Measurements from ENCODE around the gene BRCA2. TPM values are rescaled to one million over a fixed set of nuclear protein-coding genes. Genes with fewer than 3 reads are reported as not detected.
"Not testable (repeated sequence)": the region's sequence is repeated elsewhere in the genome, so short reads cannot be mapped to it uniquely, and the experiment has no call there.

BRCA2 gene
- total RNA-seq, 1 donor from 2014 or later = 14.7 TPM

DNA sequence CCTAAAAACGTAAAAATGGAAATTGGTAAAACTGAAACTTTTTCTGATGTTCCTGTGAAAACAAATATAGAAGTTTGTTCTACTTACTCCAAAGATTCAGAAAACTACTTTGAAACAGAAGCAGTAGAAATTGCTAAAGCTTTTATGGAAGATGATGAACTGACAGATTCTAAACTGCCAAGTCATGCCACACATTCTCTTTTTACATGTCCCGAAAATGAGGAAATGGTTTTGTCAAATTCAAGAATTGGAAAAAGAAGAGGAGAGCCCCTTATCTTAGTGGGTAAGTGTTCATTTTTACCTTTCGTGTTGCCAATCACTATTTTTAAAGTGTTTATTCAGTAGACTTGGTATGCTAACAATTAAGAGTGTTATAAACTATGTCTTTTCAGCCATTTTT is 25.6 kb downstream of the BRCA2 start:
- no peak overlapping the region for H3K27ac Mint-ChIP-seq
- H3K27me3 Mint-ChIP-seq = no peaks in the 10 kb centered on the region
- peaks cover 26% of the 10 kb centered on the region for H3K36me3 Mint-ChIP-seq (ENCODE audit: insufficient read depth)
- no peak for DNase-seq (ENCODE audit: low spot score, unreplicated experiment)
- H3K4me3 Mint-ChIP-seq (ENCODE audit: low read depth) = no peak overlapping the region
- H3K4me1 Mint-ChIP-seq (ENCODE audit: low read depth) = no peaks in the 10 kb centered on the region
- peaks cover 10% of the 10 kb centered on the region for H3K9me3 Mint-ChIP-seq (ENCODE audit: low read depth)
- TF ChIP-seq, protein P1, sequence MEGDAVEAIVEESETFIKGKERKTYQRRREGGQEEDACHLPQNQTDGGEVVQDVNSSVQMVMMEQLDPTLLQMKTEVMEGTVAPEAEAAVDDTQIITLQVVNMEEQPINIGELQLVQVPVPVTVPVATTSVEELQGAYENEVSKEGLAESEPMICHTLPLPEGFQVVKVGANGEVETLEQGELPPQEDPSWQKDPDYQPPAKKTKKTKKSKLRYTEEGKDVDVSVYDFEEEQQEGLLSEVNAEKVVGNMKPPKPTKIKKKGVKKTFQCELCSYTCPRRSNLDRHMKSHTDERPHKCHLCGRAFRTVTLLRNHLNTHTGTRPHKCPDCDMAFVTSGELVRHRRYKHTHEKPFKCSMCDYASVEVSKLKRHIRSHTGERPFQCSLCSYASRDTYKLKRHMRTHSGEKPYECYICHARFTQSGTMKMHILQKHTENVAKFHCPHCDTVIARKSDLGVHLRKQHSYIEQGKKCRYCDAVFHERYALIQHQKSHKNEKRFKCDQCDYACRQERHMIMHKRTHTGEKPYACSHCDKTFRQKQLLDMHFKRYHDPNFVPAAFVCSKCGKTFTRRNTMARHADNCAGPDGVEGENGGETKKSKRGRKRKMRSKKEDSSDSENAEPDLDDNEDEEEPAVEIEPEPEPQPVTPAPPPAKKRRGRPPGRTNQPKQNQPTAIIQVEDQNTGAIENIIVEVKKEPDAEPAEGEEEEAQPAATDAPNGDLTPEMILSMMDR (IDR thresholded peaks at IDR 0.05; ENCODE audit: unreplicated experiment) = no peak

DNA sequence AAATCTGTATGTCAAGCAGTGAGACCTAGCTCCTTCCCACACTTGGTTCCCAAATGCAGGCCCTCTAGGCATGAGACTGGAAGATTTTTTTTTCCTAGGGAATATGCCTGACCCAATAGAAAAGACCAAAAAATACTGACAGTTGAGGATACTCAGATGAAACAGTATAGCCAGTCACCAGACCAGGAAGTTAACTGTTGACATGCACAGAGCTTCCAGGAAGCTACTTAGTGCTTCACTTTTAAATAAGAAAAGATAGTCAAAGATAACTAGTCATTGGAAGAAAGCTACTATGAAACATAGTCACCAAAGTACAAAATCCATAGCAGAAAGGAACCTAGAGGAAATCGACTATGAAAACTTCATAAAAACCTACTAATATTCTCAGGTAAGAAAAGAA is 32.3 kb downstream of the BRCA2 start:
- Mint-ChIP-seq H3K27ac (no peak overlapping the region), H3K9me3 (ENCODE audit: low read depth) (no peaks in the 10 kb centered on the region), H3K27me3 (no peaks in the 10 kb centered on the region), H3K36me3 (ENCODE audit: insufficient read depth) (peaks cover 10% of the 10 kb centered on the region), H3K4me1 (ENCODE audit: low read depth) (no peaks in the 10 kb centered on the region), H3K4me3 (ENCODE audit: low read depth) (no peak overlapping the region)
- DNase-seq (ENCODE audit: low spot score, unreplicated experiment) = no peak
- TF ChIP-seq, protein P1 (IDR thresholded peaks at IDR 0.05; ENCODE audit: unreplicated experiment) = no peak

- not testable (repeated sequence) for H3K4me1 Mint-ChIP-seq (ENCODE audit: low read depth); H3K27me3 Mint-ChIP-seq; H3K27ac Mint-ChIP-seq; H3K4me3 Mint-ChIP-seq (ENCODE audit: low read depth); DNase-seq (ENCODE audit: low spot score, unreplicated experiment); H3K9me3 Mint-ChIP-seq (ENCODE audit: low read depth)
- peaks cover 10% of the 10 kb centered on the region for H3K36me3 Mint-ChIP-seq (ENCODE audit: insufficient read depth)
Measured at GRCh38 chr13:32350839-32351441, 35.6 kb downstream of the BRCA2 start.

DNA sequence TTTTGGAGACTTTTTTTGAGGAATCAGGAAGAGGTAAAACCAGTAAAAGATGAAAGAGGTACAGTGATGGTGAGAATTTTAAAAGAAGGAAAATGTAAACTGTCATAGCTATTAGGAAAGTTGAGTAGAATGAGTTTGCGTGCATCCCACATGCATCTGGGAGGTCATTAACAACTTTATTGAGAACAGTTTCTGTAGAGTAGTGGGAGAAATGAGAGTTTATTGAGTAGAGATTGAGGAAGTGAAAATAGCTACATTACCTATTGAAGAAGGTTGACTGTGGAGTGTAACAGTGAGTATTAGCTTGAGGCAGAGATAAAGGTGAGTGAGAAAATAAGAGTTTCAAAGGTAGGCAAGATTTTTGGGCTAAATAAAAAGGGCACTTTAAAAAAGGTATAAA is 38.7 kb downstream of the BRCA2 start:
- H3K27ac Mint-ChIP-seq = no peak overlapping the region
- TF ChIP-seq, protein P1 (IDR thresholded peaks at IDR 0.05; ENCODE audit: unreplicated experiment) = no peak
- DNase-seq (ENCODE audit: low spot score, unreplicated experiment) = no peak
- no peak overlapping the region for H3K4me3 Mint-ChIP-seq (ENCODE audit: low read depth)
- H3K36me3 Mint-ChIP-seq (ENCODE audit: insufficient read depth) = peaks cover 10% of the 10 kb centered on the region
- H3K9me3 Mint-ChIP-seq (ENCODE audit: low read depth) = no peaks in the 10 kb centered on the region
- H3K27me3 Mint-ChIP-seq = no peaks in the 10 kb centered on the region
- H3K4me1 Mint-ChIP-seq (ENCODE audit: low read depth) = no peaks in the 10 kb centered on the region

- H3K9me3 Mint-ChIP-seq (ENCODE audit: low read depth); H3K27ac Mint-ChIP-seq; H3K27me3 Mint-ChIP-seq; H3K4me3 Mint-ChIP-seq (ENCODE audit: low read depth); H3K36me3 Mint-ChIP-seq (ENCODE audit: insufficient read depth); DNase-seq (ENCODE audit: low spot score, unreplicated experiment); H3K4me1 Mint-ChIP-seq (ENCODE audit: low read depth): not testable (repeated sequence)
Measured at GRCh38 chr13:32355935-32356334, 40.6 kb downstream of the BRCA2 start.

DNA sequence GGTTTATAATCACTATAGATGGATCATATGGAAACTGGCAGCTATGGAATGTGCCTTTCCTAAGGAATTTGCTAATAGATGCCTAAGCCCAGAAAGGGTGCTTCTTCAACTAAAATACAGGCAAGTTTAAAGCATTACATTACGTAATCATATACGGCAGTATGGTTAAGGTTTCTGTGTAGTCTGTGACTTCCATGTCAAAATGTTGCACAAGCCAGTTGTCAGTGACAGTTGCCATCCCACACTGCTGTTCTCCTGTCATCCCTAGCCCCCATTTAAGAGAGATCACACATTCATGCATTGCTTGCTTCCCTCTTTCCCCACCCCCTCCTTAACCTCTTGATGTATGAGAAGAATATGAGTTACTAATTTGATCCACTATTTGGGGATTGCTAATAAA is 47.3 kb downstream of the BRCA2 start:
- TF ChIP-seq, protein P1 (IDR thresholded peaks at IDR 0.05; ENCODE audit: unreplicated experiment) = no peak
- no peak for DNase-seq (ENCODE audit: low spot score, unreplicated experiment)
- Mint-ChIP-seq H3K27me3 (no peaks in the 10 kb centered on the region), H3K9me3 (ENCODE audit: low read depth) (no peaks in the 10 kb centered on the region), H3K4me1 (ENCODE audit: low read depth) (no peaks in the 10 kb centered on the region), H3K27ac (no peak overlapping the region), H3K36me3 (ENCODE audit: insufficient read depth) (peaks cover 4% of the 10 kb centered on the region), H3K4me3 (ENCODE audit: low read depth) (no peak overlapping the region)

Data from progenitor cell of endocrine pancreas (in vitro differentiated cells).